ENCODE measurements around the gene GORASP2. TPM values are rescaled to one million over a fixed set of nuclear protein-coding genes. Genes with fewer than 3 reads are reported as not detected.

GORASP2 gene
- total RNA-seq, 1 experiment from 2014 or later, result 89.3 TPM

GRCh38 chr2:170971071-170971470 is 42.0 kb downstream of the GORASP2 start:
- no peak overlapping the region for H3K27ac ChIP-seq (ENCODE audit: low read depth, low read length, poor library complexity, severe bottlenecking)
- CTCF ChIA-PET, result no interaction called here
- peaks cover 21% of the 10 kb centered on the region for H3K36me3 ChIP-seq (ENCODE audit: insufficient read depth, low read length, poor library complexity, severe bottlenecking)
- no TSS peak for BruUV-seq (replicated peaks)
- intact Hi-C loops (cut with micrococcal nuclease; ENCODE audit: unreplicated experiment), result loop anchor here (5.0 to 10.0 kb wide), 4 partner anchors 116 to 1134 kb away; partner anchors contain the start of genes DCAF17, DLX2 and METTL8
- H3K4me3 ChIP-seq (ENCODE audit: low read depth, low read length, poor library complexity, severe bottlenecking), result no peak overlapping the region
- peaks cover 7% of the 10 kb centered on the region for H3K4me1 ChIP-seq (ENCODE audit: insufficient read depth, low read length, poor library complexity, severe bottlenecking)
- no peak for DNase-seq (ENCODE audit: low spot score)
- no peak for TF ChIP-seq EZH2 (IDR thresholded peaks at IDR 0.05; ENCODE audit: borderline replicate concordance, low read depth, low read length, poor library complexity, severe bottlenecking)
- TF ChIP-seq, protein P1, sequence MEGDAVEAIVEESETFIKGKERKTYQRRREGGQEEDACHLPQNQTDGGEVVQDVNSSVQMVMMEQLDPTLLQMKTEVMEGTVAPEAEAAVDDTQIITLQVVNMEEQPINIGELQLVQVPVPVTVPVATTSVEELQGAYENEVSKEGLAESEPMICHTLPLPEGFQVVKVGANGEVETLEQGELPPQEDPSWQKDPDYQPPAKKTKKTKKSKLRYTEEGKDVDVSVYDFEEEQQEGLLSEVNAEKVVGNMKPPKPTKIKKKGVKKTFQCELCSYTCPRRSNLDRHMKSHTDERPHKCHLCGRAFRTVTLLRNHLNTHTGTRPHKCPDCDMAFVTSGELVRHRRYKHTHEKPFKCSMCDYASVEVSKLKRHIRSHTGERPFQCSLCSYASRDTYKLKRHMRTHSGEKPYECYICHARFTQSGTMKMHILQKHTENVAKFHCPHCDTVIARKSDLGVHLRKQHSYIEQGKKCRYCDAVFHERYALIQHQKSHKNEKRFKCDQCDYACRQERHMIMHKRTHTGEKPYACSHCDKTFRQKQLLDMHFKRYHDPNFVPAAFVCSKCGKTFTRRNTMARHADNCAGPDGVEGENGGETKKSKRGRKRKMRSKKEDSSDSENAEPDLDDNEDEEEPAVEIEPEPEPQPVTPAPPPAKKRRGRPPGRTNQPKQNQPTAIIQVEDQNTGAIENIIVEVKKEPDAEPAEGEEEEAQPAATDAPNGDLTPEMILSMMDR (conservative IDR thresholded peaks at IDR 0.05; ENCODE audit: low read depth, low read length), result no peak
- no peaks in the 10 kb centered on the region for H3K9me3 ChIP-seq (ENCODE audit: low read depth, low read length, poor library complexity, severe bottlenecking)
- H3K27me3 ChIP-seq (replicated peaks; ENCODE audit: insufficient read depth, low read depth, low read length, poor library complexity), result no peaks in the 10 kb centered on the region
- POLR2A ChIA-PET (ENCODE audit: low non-redundant PET), result no interaction called here

GRCh38 chr2:170972296-170973224 is 43.5 kb downstream of the GORASP2 start:
- TF ChIP-seq, protein P1 (conservative IDR thresholded peaks at IDR 0.05; ENCODE audit: low read depth, low read length), result no peak
- no peak for TF ChIP-seq EZH2 (IDR thresholded peaks at IDR 0.05; ENCODE audit: borderline replicate concordance, low read depth, low read length, poor library complexity, severe bottlenecking)
- CTCF ChIA-PET, result interaction anchor here (0.5 to 1.5 kb wide), 8 partner anchors 44 to 1521 kb away, joined by 3 to 11 read pairs (median 4); partner anchors contain the start of gene GORASP2
- BruUV-seq (replicated peaks), result no TSS peak
- peak; percentile 39 for DNase-seq (ENCODE audit: low spot score)
- Histone ChIP-seq H3K4me3 (ENCODE audit: low read depth, low read length, poor library complexity, severe bottlenecking) (peak overlapping the region; percentile 56), H3K9me3 (ENCODE audit: low read depth, low read length, poor library complexity, severe bottlenecking) (no peaks in the 10 kb centered on the region), H3K36me3 (ENCODE audit: insufficient read depth, low read length, poor library complexity, severe bottlenecking) (peaks cover 6% of the 10 kb centered on the region), H3K27ac (ENCODE audit: low read depth, low read length, poor library complexity, severe bottlenecking) (no peak overlapping the region), H3K27me3 (replicated peaks; ENCODE audit: insufficient read depth, low read depth, low read length, poor library complexity) (no peaks in the 10 kb centered on the region), H3K4me1 (ENCODE audit: insufficient read depth, low read length, poor library complexity, severe bottlenecking) (peaks cover 7% of the 10 kb centered on the region)
- intact Hi-C loops (cut with micrococcal nuclease; ENCODE audit: unreplicated experiment), result loop anchor here (1.0 to 10.0 kb wide), 6 partner anchors 115 to 1132 kb away; partner anchors contain the start of genes DCAF17, DLX2 and METTL8
- POLR2A ChIA-PET (ENCODE audit: low non-redundant PET), result interaction anchor here (0.6 kb wide), 1 partner anchor 1129 kb away, joined by 3 read pairs; no protein-coding TSS in a partner anchor

DNA sequence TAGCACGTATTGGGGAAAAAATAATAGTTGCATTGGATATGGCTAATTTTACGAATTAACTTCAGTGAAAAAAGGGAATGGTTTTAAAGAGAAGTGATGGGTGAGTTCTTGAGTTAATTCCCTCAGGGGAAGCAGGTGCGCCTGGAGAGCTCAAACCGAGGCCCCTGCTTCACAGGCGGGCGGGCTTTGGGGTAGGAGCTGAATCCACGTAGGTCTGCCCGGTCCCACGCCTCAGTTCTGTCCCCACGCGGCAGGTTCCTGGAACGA is 44.1 kb downstream of the GORASP2 start:
- Histone ChIP-seq H3K9me3 (ENCODE audit: low read depth, low read length, poor library complexity, severe bottlenecking) (no peaks in the 10 kb centered on the region), H3K4me1 (ENCODE audit: insufficient read depth, low read length, poor library complexity, severe bottlenecking) (peaks cover 7% of the 10 kb centered on the region), H3K4me3 (ENCODE audit: low read depth, low read length, poor library complexity, severe bottlenecking) (peak overlapping the region; percentile 56), H3K36me3 (ENCODE audit: insufficient read depth, low read length, poor library complexity, severe bottlenecking) (peaks cover under 1% of the 10 kb centered on the region), H3K27me3 (replicated peaks; ENCODE audit: insufficient read depth, low read depth, low read length, poor library complexity) (no peaks in the 10 kb centered on the region), H3K27ac (ENCODE audit: low read depth, low read length, poor library complexity, severe bottlenecking) (no peak overlapping the region)
- TF ChIP-seq, protein P1 (conservative IDR thresholded peaks at IDR 0.05; ENCODE audit: low read depth, low read length), result no peak
- TF ChIP-seq EZH2 (IDR thresholded peaks at IDR 0.05; ENCODE audit: borderline replicate concordance, low read depth, low read length, poor library complexity, severe bottlenecking), result no peak
- DNase-seq (ENCODE audit: low spot score), result no peak
- ChIA-PET POLR2A (ENCODE audit: low non-redundant PET) (interaction anchor here (0.6 kb wide), 1 partner anchor 1129 kb away, joined by 3 read pairs; no protein-coding TSS in a partner anchor), CTCF (interaction anchor here (0.5 to 1.5 kb wide), 7 partner anchors 44 to 1521 kb away, joined by 3 to 11 read pairs (median 4); partner anchors contain the start of gene GORASP2)
- intact Hi-C loops (cut with micrococcal nuclease; ENCODE audit: unreplicated experiment), result loop anchor here (1.0 to 10.0 kb wide), 6 partner anchors 114 to 1132 kb away; partner anchors contain the start of genes DCAF17, DLX2 and METTL8
- no TSS peak for BruUV-seq (replicated peaks)

Measured in A673 (cell line).